Renal cortex interstitium (tissue), 11 donors: ENCODE data around the gene EFNA5. TPM values are rescaled to one million over a fixed set of nuclear protein-coding genes. Genes with fewer than 3 reads are reported as not detected.

Experiments
- DNase-seq, 11 donors: peaks; one replicate each; pipeline ENCODE4 v3.0.0-alpha.2; 2013; ENCODE audit warnings: low read depth in 9 of 11, low spot score in 4 of 11; ENCODE audit errors: extremely low read depth in 1 of 11
- polyA plus RNA-seq, 3 donors: library from polyadenylated mRNA; unstranded; fragments of 120-200 nt; gene quantifications; one replicate each; pipeline ENCODE4 v1.2.1, GENCODE V29; 2013; ENCODE audit not compliant: insufficient read length in 3 of 3

Gene EFNA5
- polyA plus RNA-seq, 3 donors: 23.8 to 30.3 (median 28.2) TPM

DNA sequence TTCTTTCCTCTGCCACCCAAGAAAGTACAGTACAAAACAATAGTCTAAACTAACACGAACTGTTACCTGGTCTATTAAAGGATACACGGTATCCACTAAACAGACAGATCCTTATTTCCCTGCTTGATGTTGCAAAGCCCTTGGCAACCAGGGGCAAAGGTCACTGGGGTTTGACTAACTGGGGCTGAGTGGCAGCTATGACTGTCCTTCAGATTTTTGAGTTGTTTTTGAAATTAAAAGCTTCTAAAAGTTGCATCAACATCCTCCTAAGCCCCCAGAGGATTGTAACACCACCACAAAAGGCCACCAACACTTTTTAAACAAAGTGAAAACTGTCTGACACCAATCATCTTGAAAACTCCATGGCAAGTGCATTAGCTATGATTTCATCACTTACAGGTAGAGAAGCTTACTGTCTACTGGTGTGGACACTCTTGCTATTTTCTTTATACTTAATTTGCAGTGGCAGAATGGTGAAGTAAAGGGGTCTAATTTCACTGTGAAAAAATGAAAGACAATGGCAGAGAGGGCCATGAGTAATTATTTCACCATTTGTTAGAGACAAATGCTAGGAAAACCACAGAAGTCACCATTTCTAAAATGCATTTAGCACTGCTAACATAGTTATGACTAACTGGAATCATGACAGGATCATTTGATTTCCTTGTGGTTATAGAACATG, 292.4 kb downstream of the EFNA5 start:
- no peak for DNase-seq

DNA sequence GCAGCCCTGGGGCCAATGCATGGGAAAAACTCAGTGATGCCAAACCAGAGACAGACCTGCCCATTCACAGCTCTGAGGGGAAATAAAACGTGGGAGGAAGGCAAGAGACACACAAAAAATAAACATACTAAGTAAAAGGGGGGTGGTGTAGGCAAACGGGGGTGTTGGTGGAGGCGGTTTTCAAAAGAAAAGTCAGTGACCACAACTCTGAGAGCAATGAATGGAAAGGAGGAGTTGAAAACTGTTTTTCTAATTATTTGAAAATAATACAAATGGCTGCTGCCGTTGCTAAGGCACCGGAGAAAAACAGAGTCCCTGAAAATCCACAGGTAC, 293.5 kb downstream of the EFNA5 start:
- no peak for DNase-seq

DNA sequence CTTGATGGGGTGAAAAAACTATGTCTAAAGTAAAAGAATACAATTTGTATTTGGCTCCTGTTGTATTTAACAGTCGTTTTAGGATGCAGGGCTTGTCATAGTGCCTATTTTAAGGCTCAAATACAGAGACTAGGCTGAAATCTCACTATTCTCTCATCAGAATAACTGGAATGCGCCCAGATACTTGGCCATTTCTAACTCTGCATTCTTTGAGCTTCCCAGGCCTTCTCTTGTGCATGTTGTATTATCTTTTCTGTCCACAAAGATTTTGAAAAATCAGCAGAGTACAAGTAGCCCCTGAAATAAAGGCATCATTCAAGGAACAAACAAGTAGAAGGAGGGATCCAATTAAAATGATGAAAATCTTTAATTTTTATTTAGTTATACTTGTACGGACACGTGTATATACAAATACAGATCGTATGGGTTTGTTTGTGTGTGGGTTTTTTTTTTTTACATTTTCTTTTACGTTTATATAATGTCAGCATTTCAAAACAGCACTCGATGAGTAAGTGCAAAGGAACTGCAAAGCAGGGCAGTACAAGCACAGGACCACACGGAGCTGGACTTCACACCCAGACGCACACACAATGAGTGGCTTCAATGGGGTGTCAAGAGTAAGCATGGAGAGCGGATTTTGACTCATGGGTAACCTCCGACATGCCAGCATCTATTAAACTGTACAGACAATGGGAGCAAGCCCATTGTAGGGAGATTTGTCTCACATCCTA, 294.0 kb downstream of the EFNA5 start:
- no peak for DNase-seq

DNA sequence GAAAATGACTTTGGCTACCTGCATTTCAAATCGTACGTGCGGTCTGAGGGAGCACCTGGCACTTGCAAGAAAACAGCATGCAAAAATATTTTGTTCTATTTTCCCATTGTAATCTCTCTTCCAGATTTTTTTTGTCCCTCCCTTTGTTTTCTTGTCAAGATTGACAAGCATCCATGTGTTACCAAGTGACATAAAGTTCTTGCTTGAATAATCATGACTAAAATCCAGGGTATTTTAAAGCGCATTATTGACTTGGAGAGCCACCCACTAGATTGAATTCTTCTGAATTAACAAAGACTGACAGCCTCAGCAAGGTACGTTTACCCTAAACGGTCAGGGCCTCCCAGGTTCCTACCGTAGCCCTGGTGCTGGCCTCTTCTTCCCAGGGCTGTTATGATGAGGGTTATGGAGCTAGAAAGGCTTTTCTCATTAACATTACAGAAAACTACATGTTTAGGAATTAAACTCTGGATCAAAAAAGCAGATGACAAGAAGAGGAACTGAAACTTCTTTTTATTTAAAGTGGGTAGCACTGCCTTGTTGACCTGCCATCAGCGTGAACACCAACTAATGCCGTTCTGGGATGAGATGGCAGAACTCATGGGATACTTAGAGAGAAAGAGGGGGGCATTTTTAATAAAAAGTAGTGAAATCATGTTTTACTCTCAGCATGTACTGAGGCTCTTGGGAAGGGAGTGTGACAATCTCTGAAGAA, 297.0 kb downstream of the EFNA5 start:
- no peak for DNase-seq

DNA sequence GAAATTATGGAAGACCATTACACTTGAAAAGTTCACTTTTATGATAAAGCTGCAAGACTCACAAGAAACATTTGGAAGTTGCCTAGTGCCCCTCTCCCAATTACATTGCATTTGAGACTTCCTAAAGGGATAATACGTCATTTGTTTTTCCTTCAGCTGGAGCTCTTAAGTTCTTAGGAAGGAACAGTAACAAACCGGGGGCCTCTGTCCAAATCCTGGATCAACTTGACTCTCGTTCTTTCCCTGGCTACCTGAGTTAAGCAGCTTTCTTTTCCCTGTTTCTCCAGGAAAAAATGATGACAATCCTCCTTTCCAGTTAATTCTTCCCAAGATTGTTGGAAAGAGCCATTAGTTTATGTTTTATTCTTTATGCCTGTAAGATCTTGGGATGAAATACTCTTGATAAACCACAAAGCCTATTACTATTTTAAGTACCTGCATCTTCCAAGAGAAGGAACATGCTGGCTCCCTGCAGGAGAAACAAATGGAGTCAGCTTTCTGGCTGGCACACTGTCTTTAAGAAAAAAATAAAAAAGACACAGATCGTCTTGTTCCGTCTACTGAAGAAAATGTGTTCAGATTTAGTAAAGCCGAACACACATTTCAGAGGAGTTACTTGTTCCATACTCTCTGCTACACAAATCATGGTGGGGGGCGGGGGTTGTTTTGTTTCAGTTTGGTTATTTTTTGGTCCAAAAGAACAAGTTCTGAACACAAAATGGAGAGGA, 297.9 kb downstream of the EFNA5 start:
- DNase-seq: peak in 1 of 11 donors; percentile 31

DNA sequence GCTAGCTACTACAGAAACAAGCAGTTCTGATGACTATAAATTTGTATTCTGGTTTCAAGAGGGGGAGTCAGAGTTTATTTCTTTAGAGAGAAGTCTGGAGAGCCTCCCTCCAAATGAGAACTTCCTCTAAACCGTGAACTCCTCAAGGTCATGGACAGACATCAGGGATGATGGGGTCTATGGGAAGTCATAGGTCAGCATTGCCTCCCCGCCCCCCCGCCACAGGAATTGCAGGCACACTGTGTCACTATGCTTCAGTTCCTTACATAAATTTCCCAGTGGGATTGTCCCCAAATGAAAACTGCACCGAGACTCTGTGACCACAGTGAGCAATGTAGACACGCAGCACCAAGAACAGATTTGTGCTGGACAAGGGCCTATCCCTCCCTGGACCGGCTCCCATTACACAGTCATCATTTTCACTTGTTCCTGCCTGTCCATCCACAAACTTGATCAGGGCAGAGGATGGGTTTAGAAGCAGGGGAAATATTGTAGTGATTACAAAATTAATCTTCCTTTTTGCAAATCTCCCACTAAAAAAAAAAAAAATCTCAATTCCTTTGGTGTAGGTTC, 300.3 kb downstream of the EFNA5 start:
- DNase-seq: no peak

DNA sequence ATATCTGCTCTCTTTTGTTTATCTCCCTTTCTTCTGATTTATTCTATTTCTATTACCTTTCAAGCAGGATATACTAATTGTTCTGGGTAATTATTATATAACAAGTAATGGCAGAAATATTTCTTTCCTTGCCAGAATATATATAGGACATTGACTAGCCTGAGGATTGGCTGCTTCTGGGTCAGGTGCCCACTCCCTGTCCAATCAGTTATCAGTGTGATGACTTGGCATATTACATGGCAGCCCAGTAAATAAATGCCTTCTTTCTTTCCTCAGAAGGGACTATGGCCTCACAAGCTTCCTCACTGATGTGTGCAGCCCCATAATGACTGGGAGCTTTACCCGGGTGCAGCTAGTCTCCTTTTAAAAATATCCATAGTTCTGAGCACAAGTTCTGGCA, 301.1 kb downstream of the EFNA5 start:
- no peak for DNase-seq

DNA sequence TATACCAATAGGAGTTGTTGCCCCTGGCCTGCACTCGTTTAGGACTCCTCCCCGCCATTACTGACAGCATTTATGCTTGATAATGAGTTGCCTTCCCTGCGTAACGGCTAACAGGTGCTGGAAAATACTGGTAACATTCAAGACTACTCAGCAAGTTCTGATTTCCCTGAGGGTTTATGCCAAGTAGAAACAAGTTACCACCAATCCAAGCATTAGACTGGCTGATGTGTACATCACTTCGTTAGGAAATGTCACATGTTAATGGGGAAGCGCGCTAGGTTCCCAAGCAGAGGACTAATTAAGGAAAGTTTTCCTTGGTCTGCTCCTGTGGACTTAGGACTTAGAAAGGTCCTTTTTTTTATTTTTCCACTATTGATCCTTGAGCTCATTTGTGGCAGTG, 302.1 kb downstream of the EFNA5 start:
- no peak for DNase-seq

DNA sequence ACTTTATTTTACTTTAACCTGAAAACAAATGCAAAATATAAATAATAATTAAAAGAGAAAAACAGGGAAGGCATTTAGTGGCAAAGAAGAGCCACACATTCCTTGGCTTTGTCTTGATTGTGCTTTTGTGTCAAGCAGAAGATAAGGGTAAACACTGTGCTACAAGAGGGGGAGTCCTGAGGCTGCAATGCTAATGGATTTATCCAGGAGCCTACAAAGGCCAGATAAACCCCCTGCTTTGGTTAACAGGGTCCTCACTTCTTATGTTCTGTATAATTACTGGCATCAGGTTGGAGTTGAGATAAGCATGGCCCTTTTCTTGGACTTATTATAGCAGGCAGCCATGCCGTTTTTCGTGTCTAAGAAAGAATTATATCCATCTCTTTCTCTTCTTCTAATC, 302.8 kb downstream of the EFNA5 start:
- DNase-seq: no peak

DNA sequence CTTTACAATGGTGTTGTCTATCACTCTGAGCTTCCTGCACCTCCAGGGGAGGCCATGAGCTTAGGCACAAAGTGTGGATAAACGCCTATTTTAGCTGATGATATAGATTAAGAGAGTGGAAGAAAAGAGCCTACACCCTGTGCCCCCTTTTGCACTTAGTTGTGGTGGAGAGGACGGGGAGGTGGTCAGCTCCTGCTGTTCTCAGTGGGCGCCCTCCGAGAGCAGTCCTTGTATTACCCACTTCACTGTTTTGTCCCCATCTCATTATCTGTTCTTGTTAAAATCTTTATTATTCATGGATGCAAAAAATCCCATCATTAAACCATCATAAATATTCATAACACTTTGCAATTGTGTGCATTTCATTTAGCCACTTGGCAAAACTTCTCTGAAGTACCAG, 303.3 kb downstream of the EFNA5 start:
- DNase-seq: no peak

DNA sequence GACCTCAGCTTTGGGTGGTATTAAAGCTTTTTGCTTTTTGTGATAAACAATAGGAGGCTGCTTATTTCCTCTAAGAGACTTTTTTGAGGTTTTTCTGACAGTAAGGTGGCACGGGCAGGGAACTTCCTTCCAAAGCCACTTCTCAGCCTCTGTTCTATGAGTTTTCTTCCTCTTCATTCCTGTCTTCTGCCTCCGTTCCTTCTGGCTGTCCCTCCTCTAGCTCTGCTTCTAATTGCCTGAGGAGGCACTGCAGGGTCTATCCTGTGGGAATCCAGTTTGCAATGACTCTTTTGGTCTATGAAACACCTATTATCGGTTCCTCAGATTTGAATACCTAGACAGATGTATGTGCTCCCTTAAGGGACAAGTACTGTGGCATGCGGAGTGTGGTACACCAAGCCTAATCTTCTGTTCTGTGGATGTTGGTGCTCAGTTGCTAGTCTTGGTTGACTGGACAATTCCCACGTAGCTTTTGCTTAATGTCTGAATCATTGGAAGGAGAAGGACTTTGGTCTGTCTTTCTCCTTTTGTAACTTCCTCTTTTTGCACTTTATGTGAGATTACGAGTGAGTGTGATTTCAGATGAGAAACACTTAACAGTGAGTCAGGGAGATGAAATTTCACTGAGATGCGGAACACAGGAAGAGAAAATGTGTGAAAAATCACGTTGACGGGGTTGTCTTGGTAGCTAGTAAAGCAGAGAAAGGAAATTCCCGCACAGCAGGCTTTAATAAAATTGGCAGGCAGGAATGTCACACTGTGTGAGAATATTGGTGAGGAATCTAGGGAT, 305.2 kb downstream of the EFNA5 start:
- DNase-seq: no peak

DNA sequence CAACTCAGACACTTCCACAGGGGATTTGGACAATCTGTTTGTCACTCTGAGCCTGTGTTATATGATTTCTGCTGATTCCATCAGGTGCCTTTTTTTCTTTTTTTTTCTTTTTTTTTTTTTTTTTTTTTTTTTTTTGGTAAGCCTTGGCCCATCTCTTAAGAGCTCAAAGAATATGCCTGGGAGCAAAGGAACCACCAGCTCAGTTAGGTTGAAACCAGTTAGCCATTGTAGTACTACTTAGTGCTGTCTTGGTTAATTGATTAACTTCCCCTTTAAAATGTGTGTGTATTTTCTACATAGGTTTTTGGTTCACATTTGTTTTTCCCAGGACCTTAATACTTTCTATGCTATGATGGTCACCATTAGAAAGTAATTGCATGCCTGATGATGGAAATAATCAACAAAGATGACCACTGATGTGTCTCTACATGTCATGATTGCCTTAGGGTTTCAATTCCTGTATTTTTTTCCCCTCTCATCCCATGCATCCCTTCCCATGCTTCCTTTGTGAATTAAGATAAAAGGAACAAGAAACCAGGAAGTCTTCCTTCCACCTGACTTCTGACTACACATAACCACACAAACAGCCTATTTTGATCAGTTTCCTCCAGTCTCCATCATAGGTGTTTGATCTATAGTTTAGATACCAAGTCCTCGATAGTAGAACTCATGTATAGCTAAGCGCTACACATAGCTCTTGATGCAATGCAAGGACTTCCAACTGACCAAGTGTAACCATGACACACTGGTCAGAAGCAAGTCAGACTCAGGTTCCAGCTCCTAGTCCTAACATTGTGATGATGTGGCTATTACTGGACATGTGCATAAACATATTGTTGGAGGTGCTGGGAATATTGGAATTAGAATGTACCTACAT, 306.1 kb downstream of the EFNA5 start:
- no peak for DNase-seq

DNA sequence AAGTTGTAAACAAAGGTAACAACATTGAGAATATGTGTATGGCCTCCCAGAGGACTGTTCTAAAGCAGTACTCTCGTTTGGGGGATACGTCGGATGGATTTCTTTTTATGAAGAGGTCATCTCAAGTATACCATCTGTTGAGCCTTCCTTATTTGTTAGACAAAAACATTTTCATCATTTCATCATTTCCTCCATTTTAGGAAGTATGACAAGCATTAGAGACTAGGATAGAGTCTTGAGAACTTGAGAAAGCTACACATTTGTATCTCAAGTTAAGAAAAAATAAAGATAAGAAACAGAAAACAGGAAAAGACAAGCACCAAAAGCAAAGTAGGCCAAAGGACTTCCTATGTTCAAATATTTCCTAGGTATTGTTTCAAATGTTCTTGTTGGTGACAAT, 307.0 kb downstream of the EFNA5 start:
- DNase-seq: no peak

DNA sequence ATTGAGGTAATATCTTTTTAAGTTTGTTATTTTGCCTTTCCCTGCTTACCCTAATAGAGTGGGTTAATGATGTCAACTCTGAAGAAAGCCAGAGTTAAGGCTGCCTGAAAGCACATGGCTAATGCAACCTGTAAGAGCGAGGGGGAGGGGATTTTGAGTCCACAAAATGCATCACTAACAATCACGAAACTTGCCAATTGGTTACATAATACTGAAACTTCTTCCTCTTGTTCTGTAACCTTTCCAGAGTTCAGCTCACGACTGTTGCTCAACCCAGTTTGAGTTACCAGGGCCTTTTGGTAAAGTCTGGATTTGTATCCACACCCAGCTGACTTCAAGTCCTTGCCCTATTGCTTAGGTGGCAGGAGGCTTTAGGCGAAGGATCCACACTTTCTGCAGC, 308.8 kb downstream of the EFNA5 start:
- DNase-seq: no peak

DNA sequence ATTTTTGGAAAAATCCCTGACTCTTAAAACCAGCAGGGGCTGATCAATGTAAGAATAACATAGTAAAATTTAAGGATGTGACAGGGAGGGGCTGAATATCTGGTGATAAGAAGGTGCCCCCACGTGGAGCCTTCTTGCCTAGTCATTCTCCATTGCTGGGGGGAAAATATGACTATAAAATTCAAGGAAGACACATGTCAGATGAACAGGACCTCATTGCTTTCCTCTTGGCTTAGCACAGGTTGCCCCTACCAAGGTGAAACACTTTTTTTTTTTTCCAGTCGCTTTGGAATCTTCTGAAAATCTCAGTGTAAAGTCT, 310.9 kb downstream of the EFNA5 start:
- no peak for DNase-seq

DNA sequence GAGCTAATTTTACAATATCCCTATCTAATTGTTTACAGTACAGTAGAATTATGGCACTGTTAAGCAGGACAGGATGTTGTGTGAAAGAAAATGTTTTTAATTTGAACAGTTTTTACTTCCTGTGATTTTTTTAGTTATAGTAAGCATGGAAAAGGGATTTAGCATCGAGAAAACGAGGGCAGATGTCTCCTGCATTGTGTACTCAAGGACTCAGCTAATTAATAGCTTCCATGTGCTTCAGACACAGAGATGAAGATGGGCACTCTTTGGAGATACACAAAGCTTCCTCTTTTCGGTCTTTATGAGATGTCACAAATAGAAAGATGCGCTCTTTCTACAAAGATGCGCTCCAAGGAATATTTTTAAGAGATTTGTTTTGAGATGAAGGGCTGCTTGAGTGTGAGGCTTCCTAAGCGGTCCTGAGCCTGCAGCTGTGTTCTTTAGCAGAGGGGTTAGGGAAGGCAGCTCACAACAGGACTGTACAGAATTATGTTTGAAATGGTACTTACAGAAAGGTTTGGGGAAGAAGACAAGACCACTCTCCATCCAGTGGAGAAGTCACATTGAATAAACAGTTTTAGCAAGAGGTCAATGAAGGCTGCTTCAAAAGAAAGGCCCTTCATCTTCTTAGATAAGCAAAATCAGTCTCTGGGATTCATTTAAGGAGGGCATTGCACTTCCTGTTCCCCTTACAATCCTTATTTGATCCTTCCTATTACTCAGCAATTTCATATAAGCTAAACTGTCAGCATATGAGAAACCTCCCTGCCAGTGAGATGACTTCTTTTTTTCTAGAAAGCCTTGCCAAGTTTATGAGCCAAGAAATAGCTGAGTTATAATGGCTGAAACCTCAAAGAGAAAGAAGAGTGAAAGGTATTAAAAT, 311.5 kb downstream of the EFNA5 start:
- no peak for DNase-seq

DNA sequence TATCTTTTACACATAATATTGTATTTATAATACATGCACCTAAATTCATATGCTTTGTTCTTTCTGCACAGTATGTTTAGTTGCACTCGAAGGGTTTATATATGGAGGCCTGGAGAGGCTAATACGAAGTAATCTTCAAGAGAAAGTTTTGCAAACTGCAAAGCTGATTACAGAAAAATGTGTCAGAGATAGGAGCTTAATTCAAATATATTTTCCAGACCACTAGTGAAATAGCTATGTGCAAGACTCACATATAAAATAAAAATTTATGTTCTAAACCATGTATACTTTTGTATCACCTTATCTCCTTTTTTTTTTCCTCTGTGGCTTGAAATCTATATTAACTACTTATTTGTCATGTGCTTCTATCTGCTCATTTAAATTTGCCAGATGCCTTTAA, 313.8 kb downstream of the EFNA5 start:
- no peak for DNase-seq
